GM19467 (cell line): Measurements from ENCODE around the gene TRMO.
"Not testable (repeated sequence)": the region's sequence is repeated elsewhere in the genome, so short reads cannot be mapped to it uniquely, and the experiment has no call there.

Experiments
- ATAC-seq: cut with Tn5 transposase; IDR thresholded peaks from one replicate; pipeline ENCODE4 v1.9.1; 2021; ENCODE audit warnings: mild to moderate bottlenecking, moderate library complexity; ENCODE audit not compliant: unreplicated experiment

Gene TRMO, protein sequence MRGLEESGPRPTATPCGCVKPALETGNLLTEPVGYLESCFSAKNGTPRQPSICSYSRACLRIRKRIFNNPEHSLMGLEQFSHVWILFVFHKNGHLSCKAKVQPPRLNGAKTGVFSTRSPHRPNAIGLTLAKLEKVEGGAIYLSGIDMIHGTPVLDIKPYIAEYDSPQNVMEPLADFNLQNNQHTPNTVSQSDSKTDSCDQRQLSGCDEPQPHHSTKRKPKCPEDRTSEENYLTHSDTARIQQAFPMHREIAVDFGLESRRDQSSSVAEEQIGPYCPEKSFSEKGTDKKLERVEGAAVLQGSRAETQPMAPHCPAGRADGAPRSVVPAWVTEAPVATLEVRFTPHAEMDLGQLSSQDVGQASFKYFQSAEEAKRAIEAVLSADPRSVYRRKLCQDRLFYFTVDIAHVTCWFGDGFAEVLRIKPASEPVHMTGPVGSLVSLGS

DNA sequence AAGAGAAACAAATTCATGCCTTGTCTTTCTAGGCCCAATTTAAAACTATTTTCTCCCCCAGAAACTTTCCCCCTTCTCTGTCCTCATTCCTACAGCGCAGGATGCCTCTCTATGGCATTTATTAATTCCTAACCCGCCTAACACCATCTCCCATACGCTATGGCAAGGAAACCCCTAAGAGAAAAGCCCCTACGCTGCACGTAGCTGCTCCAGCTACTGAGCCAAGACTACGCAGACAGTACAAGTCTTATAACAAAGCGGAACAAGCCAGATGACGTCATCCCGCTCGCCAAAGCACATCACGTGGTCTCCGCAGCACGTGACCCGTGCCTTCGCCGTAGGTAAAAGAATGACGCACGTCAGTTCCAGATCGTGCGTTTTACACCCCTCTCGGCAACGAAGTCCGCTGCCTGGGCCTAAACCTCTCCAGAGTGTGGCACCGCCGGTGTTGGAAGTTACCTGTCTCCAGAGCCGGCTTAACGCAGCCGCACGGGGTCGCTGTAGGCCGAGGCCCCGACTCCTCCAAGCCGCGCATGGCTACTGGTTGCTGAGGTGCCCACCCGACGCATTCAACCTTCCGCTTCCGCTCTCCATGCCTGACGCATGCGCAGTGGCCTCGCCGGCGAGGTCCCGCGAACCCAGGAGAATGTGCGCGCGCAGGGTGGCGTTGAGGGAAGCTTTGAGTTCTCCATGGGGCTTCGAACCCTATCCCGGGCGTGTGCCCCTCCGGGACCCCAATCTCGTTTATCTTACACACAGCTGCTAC lies at the start of gene TRMO:
TSS of gene TRMO (minus strand) at position 542 of the 766 bp plus-strand sequence. CDS start at position 535, 7 bp downstream.
- peak; percentile 81 for ATAC-seq

DNA sequence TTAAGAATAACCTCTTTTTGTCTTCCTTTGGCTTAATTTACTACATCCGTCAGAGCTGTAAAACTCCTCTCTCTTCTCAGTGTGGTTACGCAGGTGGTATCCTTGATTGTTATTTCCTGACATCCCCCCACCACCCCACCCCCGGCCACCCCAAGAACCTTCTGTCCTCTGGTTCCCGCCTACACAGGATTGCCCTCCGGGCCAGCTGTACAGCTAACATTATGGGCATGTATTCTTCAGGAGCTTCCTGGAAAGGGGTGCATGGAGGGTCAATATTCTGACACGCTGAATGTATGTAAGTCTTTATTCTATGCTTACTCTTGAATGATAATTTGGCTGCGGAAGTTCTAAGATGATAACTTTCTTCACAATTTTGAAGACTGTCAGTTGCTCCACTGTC lies 47.9 kb upstream of the TRMO start:
- no peak for ATAC-seq

DNA sequence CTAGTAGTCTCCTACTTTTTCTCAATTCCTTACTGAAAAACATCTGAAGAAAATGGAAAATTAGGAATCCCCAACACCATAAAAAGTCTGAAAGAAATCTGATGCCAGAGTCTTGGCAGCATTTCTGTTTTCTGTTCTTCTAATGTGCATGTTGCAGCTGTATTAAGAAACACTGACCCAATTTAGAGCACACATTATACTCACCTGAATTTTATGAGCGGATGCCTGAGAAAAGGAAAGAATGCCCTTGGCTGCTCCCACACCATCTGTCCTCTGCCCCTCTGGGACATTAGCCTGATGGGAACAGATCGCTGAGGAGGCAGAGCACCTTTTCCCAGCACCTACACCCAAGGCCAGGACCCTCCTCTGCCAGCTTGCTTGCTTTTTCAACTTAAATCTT lies 46.7 kb upstream of the TRMO start:
- ATAC-seq, result no peak

DNA sequence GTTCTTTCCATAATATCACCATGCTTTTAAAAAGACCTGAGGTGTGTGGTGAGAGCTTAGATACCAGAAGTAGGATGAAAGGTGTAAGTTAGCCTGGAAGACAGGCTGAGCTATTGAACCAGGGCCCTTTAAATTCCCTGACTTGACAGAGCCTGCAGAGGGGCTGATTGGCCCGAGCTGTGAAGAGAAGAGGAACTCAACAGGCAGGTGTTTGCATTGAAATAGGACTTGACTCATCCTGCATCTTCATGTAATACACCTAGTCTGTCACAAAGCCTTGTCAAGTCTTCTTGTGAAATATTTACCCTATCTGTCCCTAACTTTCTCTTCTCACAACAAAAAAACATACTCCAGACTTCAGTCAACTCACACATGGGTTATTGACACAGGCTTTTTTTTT lies 44.2 kb upstream of the TRMO start:
- ATAC-seq, result no peak

DNA sequence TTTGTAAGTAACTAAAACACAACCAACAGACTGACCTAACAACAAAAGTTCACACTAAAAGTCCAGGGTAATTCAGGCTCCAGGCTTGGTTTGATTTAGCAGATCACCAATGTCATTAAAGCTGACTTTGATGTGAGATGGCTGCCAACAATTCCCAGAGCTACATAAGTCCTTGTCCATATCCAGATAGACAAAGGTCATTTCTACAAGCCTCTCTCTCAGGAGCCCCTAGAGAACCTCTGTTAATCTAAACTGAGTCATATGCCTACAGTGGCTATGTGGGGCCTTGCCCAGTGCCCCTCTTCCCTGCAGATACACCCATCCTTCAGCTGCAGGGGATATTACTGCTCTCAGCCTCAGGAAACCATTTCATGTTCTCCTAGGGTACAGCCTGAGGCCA lies 42.6 kb upstream of the TRMO start:
- no peak for ATAC-seq

DNA sequence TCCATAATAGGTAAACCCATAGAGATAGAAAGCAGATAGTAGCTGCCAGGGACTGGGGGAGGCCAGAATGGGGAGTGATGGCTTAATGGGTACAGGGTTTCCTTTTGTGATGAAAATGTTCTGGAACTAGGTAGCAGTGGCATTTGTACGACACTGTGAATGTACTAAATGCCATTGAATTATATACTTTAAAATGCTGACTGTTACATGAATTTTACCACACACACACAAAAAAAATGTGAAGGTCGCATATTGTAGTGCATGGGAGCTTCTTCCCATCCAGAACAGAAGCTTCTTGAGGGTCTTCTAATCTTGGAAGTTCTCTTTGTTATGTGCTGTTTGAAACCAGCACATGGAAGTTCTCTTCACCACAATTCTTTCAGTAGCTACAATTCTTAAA lies 40.9 kb upstream of the TRMO start:
- ATAC-seq, result no peak

DNA sequence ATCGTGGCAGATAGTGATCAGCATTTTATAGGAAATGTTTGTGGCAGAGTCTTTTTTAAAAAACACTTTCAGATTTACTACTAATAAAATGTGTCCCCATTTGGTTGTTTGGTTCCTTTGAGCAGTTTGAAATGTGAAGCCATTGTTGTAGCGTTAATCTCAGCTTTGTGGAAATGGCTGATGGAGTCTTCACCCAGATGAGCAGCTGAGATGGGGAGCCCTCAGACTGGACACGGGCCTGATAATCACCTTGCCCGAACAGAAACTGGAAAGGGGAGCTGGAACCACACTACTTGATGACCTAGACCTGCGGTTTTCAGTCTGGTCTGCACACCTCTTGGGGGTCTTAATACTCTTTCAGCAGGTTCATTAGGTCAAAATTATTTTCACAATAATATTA lies 40.3 kb upstream of the TRMO start:
- no peak for ATAC-seq

DNA sequence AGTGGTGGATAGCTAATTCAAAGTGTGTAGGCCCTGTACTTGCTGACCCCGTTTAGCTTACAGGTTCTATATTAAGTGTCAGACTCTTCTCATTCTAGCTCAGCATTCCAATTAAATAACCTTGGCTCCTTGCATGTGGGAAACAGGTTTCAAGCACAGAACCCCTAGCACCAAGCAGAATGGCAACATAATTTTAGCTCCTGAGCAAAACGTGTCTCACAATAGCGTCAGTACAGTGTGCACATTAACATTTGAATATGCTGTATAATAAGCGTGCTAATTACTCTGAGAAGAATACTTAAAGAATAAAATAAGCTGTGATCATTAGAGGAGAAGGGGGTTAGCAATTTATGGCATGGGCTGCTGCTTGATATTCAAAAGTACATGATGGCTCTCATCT lies 39.8 kb upstream of the TRMO start:
- ATAC-seq, result no peak

DNA sequence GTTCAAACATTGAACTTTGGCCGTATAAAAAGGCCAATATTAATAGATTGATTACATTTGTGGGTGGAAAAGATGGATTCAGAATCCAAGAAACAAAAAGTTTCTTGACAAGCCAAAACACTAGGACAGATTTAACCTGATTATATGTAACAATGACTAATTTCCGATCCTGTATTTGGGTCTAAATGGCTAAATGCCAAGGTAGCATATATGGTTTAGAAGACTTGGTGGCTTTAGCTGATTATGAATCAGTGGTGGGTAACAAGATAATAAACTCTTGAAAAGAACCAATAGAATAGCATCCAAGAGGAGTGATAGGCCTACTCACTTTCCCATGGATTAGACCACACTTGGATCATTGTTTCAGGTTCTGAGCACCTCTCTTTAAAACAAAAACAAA lies 39.1 kb upstream of the TRMO start:
- no peak for ATAC-seq

DNA sequence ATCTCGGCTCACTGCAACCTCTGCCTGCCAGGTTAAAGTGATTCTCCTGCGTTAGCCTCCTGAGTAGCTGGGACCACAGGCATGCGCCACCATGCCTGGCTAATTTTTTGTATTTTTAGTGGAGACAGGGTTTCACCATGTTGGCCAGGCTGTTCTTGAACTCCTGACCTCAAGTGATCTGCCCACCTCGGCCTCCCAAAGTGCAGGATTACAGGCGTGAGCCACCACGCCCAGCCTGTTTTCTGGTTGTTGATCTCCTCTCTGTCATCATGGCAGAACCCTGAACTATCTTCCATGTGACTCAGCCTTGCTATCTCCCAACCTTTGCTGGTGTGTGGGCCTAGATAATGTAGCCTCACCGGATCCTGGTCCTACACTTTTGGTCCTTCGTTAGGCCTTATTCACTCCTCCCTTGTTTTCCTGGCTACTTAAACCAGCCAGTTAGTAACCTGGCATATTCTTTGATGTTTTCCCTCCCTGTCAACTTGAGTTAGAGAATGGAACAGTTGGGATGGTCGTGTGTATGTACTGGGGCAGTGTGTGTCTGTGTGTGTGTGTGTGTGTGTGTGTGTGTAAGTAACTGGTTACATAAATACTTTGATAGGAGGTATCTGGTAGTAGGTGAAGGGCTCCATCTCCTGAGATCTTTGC lies 38.5 kb upstream of the TRMO start:
- not testable (repeated sequence) for ATAC-seq

DNA sequence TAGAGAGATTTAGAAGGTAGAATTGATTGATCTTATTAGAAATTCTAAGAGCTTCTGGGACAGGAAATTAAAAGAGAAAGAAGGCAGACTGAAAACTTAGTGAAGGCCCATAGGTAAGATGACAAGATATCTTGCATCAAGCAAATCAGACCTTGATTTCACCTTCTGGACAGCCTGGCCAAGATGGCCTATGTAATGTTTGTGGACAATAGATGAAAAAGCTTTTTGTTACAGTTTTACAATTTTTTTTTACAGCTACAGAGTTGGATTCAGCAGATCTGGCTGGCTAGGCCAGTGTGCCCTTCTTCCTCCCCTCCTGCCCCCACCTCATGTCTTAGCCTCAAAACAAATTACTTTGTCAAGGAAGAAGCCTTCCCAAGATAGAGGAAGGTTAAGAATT lies 37.3 kb upstream of the TRMO start:
- no peak for ATAC-seq

DNA sequence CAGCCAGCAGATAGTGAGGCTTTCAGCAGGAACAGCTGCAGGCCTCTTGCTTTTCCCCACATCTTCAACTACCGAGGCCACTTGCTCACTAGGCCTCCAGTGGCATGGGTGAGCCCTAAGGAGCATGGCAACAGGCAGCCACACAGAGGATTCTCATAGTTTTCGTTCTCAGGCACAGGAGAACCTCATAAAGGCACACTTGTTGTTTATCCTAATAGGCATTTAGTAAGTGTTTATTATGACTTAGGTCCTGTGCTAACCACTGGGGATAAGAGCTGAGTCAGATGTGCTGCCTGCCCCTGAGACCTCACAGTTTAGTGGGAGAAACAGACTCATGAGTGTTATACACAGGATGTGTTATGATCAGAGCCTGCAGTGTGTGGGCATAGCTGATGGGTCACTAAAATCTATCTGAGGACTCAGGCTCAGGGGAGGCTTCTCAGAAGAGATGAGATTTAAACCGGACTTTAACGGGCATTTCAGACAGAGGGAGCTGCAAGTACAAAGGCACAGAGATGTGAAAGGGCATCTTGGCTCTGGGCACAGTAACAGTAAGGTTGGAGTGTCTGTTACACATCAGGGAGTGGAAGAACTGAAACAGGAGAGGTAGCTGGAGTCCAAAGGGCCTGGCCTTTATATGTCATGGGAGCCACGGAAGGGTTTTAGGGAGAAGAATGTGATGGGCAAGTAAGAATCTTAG lies 36.7 kb upstream of the TRMO start:
- no peak for ATAC-seq

DNA sequence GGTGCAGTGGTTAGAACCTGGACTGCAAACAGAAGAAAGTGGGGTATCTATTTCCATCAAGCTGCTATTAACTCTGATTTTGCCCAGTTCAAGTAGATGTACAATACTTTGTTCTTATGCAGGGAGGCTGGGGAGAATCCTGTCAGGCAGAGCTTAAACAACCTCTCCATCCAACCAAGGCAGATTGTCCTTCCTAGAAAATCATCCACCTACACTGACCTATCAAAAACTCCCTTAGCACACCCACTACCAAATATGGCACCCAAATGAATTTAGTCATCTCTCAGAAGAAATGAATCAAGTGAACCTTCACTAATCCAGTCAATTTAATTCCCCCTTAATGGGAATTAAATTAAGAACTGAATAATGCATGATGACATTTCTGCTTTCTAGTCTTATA lies 34.0 kb upstream of the TRMO start:
- no peak for ATAC-seq

DNA sequence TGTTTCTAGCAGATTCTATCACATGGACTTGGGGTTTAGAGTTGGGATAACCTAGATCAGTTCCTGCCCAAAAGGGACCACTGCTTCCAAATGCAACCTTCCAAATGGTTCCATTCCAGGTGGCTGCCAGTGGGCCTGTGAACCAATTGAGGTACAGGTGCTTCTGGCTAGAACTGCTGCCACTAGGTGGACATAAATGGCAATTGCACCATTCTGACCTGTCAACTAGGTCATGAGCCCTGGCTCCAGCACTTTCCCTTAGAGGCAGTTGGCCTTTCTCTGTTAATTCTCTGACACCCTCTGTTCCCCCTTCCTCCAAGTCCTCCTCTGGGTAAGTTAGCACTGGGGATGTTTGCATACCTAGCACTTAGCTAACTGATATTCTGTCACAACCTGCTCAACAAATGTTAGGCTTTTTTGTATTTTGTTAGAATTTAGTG lies 32.3 kb upstream of the TRMO start:
- peak; percentile 64 for ATAC-seq

DNA sequence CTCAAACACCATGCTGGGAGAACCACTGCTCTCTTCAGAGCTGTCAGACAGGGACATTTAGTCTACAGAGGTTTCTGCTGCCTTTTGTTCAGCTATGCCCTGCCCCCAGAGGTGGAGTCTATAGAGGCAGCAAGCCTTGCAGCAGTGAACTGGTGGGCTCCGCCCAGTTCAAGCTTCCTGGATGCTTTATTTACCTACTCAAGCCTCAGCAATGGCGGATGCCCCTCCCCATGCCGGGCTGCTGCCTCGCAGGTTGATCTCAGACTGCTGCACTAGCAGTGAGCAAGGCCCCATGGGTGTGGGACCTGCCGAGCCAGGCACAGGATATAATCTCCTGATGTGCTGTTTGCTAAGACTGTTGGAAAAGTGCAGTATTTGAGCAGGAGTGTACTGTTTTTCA lies 28.6 kb upstream of the TRMO start:
- ATAC-seq, result not testable (repeated sequence)

DNA sequence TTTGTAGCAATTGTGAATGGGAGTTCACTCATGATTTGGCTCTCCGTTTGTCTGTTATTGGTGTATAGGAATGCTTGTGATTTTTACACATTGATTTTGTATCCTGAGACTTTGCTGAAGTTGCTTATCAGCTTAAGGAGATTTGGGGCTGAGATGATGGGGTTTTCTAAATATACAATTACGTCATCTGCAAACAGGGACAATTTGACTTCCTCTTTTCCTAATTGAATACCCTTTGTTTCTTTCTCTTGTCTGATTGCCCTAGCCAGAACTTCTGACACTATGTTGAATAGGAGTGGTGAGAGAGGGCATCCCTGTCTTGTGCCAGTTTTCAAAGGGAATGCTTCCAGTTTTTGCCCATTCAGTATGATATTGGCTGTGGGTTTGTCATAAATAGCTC lies 24.8 kb upstream of the TRMO start:
- ATAC-seq, result not testable (repeated sequence)

DNA sequence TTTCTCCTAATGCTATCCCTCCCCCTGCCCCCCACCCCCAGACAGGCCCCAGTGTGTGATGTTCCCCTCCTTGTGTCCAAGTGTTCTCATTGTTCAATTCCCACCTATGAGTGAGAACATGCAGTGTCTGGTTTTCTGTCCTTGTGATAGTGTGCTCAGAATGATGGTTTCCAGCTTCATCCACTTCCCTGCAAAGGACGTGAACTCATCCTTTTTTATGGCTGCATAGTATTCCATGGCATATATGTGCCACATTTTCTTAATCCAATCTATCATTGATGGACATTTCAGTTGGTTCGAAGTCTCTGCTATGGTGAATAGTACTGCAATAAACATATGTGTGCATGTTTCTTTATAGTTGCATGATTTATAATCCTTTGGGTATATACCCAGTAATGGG lies 23.2 kb upstream of the TRMO start:
- not testable (repeated sequence) for ATAC-seq

DNA sequence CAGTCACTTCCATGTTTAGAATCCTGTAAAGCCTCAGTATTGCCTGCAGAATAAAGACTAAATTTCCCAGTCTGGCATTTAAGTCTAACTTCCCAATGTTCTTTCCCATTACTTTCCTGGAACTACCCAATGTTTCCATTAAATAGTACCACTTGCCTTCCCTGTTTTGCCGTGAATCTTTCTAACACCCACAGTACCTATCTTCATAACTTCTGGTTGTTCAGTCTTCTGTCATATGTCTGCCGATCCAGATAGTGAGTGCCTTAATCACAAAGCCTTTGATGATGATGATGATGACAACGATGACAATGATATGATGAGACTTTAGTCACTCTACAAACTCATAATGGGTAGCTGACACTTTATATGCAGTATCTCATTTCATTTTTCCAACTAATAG lies 22.3 kb upstream of the TRMO start:
- ATAC-seq, result no peak

DNA sequence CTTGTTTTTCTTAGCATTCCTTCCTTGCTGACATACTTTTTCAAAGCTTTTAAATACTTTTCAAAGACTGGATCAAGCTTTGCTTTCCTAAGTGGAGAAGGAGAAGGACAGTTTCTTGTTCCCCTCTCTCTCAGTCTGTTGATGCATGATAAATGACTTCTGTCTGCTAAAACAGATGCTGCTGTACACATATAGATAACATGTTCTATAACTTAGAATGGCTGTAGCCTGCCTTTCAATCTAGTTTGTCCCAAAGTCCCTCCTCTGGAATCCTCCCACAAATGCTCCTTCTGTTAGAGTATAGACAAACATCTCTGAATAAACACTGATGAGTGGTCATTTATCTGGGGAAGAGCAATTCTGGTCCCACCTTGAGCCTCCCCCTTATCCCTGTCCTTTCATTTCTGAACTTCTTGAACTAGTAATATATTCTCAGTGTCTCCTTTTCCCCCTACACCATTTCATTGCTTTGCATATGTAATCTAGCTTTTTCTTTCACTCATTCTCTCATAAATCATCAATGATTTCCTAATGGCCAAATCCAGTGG lies 21.1 kb upstream of the TRMO start:
- ATAC-seq, result no peak

DNA sequence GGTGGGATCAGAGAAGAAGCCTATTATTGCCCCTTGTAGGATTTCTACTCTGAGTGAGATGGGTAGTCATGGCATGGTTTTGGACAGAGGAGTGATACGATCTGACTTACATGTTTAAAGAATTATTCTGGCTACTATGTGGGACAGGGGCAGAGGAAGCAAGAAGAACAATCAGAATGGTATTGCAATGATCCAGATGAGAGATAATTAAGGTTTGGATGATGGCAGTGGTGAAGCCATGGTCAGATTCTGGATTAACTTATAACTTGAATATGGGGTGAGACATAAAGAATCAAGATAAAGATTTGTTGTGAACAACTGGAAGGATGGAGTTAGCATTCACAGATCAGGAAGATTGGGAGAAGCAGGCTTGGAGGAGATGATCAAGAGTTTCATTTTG lies 19.0 kb upstream of the TRMO start:
- no peak for ATAC-seq

DNA sequence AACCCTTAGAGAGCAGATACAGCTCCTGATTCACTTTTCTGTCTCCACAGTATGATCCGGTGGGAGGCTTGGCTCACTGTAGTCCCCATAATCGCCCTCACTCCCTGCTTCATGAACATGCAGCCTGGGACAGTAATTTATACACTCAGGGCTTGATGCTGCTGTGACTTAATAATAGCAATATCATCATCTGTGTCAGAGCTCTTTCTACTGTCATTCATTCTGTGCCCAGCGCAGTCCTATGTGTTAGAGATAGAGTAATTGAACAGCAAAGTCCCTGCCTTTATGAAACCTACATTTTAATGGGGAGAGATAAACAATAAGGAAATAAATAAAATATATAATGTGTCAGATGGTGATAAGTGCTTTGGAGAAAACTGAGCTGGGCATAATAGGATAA lies 18.4 kb upstream of the TRMO start:
- no peak for ATAC-seq
